ENCODE results near the gene SCAMP3. TPM values are rescaled to one million over a fixed set of nuclear protein-coding genes. Genes with fewer than 3 reads are reported as not detected.

The SCAMP3 gene
- total RNA-seq, 1 donor from 2014 or later = 50.5 TPM

DNA sequence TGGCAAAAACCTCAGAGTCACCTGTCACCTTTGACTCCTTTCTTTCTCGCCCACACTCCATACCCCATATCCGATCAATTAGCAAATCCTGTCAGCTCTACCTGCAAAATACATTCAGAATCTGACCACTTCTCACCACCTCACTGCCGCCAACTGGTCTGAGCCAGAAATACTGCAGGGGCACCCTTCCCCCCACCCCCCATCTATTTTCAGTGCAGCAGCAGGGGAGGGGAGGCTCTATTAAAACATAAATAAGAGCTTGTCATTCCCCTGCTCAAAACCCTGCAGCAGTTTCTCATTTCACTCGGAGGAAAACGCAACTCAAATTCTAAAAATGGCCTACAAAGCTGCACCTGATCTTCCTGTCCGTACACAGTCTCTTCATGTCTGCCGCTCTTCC is 35.2 kb upstream of the SCAMP3 start:
- H3K27me3 Mint-ChIP-seq (ENCODE audit: low read depth) = peaks cover 5% of the 10 kb centered on the region
- DNase-seq (ENCODE audit: low spot score in 2 of 2, unreplicated experiment in 2 of 2) = no peak
- no peaks in the 10 kb centered on the region for H3K36me3 Mint-ChIP-seq
- H3K9me3 Mint-ChIP-seq = no peaks in the 10 kb centered on the region
- H3K4me1 Mint-ChIP-seq = peaks cover 13% of the 10 kb centered on the region
- no peak overlapping the region for H3K4me3 Mint-ChIP-seq
- TF ChIP-seq, protein P1, sequence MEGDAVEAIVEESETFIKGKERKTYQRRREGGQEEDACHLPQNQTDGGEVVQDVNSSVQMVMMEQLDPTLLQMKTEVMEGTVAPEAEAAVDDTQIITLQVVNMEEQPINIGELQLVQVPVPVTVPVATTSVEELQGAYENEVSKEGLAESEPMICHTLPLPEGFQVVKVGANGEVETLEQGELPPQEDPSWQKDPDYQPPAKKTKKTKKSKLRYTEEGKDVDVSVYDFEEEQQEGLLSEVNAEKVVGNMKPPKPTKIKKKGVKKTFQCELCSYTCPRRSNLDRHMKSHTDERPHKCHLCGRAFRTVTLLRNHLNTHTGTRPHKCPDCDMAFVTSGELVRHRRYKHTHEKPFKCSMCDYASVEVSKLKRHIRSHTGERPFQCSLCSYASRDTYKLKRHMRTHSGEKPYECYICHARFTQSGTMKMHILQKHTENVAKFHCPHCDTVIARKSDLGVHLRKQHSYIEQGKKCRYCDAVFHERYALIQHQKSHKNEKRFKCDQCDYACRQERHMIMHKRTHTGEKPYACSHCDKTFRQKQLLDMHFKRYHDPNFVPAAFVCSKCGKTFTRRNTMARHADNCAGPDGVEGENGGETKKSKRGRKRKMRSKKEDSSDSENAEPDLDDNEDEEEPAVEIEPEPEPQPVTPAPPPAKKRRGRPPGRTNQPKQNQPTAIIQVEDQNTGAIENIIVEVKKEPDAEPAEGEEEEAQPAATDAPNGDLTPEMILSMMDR (IDR thresholded peaks at IDR 0.05; ENCODE audit: unreplicated experiment) = no peak
- H3K27ac Mint-ChIP-seq = peak overlapping the region; percentile 11

DNA sequence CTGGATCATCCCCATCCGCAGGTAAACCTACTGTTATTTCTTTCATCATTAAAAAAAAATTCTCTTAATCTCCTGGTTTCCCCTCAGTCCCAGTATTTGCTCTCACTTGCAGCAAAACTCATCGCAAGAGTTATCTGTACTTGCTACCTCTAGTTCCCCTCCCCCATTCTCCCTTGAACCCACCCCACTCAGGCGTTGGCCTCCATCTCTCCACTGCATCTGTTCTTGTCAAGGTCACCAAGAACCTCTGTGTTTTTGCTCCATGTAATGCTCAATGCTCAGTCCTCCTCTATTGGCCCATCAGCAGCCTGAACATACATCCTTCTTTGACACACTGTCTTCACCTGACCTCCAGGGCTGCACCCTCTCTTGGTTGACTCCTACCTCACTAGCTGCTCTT is 34.5 kb upstream of the SCAMP3 start:
- no peak for DNase-seq (ENCODE audit: low spot score in 2 of 2, unreplicated experiment in 2 of 2)
- Mint-ChIP-seq H3K27me3 (ENCODE audit: low read depth) (peaks cover 5% of the 10 kb centered on the region), H3K36me3 (no peaks in the 10 kb centered on the region), H3K4me3 (no peak overlapping the region), H3K4me1 (peaks cover 13% of the 10 kb centered on the region), H3K9me3 (no peaks in the 10 kb centered on the region), H3K27ac (no peak overlapping the region)
- TF ChIP-seq, protein P1 (IDR thresholded peaks at IDR 0.05; ENCODE audit: unreplicated experiment) = no peak

DNA sequence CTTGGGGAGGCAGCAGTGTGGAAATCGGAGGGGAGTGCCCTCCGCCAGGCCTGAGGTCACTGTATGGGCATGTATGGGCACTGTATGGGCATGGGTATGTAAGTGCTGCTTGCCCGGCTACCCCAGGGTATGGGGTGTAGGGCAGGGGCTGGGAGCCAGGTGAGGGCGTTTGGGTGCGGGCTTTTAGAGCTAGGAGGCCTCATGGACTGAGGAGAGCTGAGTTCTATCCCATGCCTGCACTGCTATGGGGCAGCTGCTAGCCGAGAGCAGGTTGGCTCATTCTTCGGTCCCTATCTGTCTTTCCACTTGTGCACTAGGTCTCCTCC is 33.7 kb upstream of the SCAMP3 start:
- Mint-ChIP-seq H3K4me3 (no peak overlapping the region), H3K27ac (no peak overlapping the region), H3K27me3 (ENCODE audit: low read depth) (peaks cover 5% of the 10 kb centered on the region), H3K36me3 (no peaks in the 10 kb centered on the region), H3K4me1 (peaks cover 13% of the 10 kb centered on the region), H3K9me3 (no peaks in the 10 kb centered on the region)
- no peak for DNase-seq (ENCODE audit: low spot score in 2 of 2, unreplicated experiment in 2 of 2)
- TF ChIP-seq, protein P1 (IDR thresholded peaks at IDR 0.05; ENCODE audit: unreplicated experiment) = no peak

DNA sequence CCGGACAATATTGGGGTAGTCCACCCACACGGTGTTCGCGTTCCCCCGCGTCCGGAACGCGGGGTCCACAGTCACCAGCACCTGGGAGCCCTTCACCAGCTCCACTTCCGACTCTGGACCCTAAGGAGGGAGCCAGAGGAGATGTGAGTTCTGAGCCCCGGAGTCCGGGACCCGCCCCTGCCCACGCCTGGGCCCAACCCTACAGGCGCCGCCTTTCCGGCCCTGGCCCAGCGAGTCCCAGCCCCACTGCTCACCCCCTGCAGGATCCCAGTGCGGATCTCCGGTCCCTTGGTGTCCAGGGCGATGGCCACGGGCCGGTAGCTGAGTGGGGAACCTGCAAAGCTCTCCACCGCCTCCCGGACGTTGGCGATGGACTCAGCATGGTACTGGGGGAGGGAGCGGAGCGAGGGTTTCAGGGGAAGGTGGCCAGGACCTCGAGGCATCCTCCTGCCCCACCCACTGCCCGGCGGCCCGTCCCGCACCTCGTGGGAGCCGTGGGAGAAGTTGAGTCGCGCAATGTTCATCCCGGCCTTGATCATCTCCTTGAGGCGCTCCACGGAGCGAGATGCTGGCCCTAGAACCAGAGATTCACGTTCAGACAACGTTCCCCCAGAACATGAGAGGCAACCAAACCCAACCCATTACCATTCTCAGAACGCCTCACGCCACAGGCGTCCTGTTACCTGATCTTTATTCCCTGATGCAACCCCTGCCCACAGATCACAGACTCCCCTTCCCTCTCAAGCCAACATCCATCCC is 33.2 kb upstream of the SCAMP3 start:
- Mint-ChIP-seq H3K27ac (no peak overlapping the region), H3K4me3 (no peak overlapping the region), H3K36me3 (no peaks in the 10 kb centered on the region), H3K9me3 (no peaks in the 10 kb centered on the region), H3K4me1 (peaks cover 13% of the 10 kb centered on the region), H3K27me3 (ENCODE audit: low read depth) (peaks cover 5% of the 10 kb centered on the region)
- DNase-seq (ENCODE audit: low spot score in 2 of 2, unreplicated experiment in 2 of 2) = no peak
- TF ChIP-seq, protein P1 (IDR thresholded peaks at IDR 0.05; ENCODE audit: unreplicated experiment) = no peak

DNA sequence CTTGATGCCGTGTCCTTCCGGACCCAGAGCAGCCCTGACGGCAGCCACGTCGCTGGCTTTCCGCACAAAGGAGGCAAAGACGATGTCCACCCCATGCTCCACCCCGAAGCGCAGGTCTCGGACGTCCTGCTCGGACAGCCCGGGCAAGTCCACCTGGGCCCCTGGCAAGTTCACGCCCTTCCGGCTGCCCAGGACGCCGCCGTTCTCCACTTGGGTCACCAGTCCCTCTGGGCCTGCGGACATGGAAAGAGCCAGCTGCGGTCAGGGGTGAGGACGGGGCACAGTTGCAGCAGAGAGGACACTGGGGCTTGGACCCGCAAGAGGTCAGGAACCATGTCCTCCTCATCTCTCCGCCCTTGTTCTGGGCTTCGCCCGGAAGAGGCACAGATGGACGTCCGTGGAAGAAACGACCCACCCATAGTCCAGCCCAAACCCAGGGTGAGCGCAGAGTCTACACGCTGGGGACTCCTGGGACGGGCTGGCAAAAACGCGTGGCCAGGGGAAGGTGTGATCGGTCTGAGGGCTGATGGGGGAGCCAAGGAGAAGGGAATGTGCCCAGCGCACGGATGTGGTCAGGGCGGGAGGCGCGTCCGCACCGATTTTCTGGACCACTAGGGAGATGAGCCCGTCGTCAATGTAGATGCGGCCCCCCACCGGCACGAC is 32.5 kb upstream of the SCAMP3 start:
- TF ChIP-seq, protein P1 (IDR thresholded peaks at IDR 0.05; ENCODE audit: unreplicated experiment) = no peak
- Mint-ChIP-seq H3K9me3 (no peaks in the 10 kb centered on the region), H3K27me3 (ENCODE audit: low read depth) (peaks cover 5% of the 10 kb centered on the region), H3K4me3 (no peak overlapping the region), H3K27ac (no peak overlapping the region), H3K36me3 (no peaks in the 10 kb centered on the region), H3K4me1 (peaks cover 13% of the 10 kb centered on the region)
- no peak for DNase-seq (ENCODE audit: low spot score in 2 of 2, unreplicated experiment in 2 of 2)

All from mesothelial cell of epicardium (in vitro differentiated cells).